Cardiac fibroblast (primary cell): Measurements from ENCODE around the gene KRTAP4-1.

Source experiments
- DNase-seq, 2 donors: peaks; one replicate each; pipeline versions ENCODE4 v3.0.0 to v3.0.0-alpha.2; 2010; ENCODE audit warnings: low read depth in 2 of 2
- H3K4me3 ChIP-seq, 2 donors: replicated peaks in 1 of 2; 1 replicate in 1 of 2; 2 replicates in 1 of 2; pipeline ENCODE4 v1.5.1; 2011; ENCODE audit warnings: low read depth in 2 of 2, low read length in 2 of 2, mild to moderate bottlenecking in 2 of 2, moderate library complexity in 1 of 2
- CTCF ChIP-seq: IDR thresholded peaks from one replicate; pipeline ENCODE4 v1.5.1; 2011; ENCODE audit warnings: low read depth, mild to moderate bottlenecking, low read length, inconsistent platforms

The KRTAP4-1 gene

GRCh38 chr17:41186872-41187271 lies 2.2 kb upstream of the KRTAP4-1 start:
- DNase-seq = no peak
- no peak overlapping the region for H3K4me3 ChIP-seq
- no peak for TF ChIP-seq CTCF

GRCh38 chr17:41185001-41185400 lies 290 bp upstream of the KRTAP4-1 start:
- no peak for DNase-seq
- H3K4me3 ChIP-seq = no peak overlapping the region
- no peak for TF ChIP-seq CTCF

- TF ChIP-seq CTCF = no peak
- DNase-seq = peak in 1 of 2 donors; percentile 13
- H3K4me3 ChIP-seq = no peak overlapping the region
These were observed 5.7 kb downstream of the KRTAP4-1 start for GRCh38 chr17:41178843-41179616.

- DNase-seq = peak in 1 of 2 donors; percentile 38
- no peak overlapping the region for H3K4me3 ChIP-seq
- no peak for TF ChIP-seq CTCF
These were observed 6.4 kb downstream of the KRTAP4-1 start for GRCh38 chr17:41178341-41178740.

GRCh38 chr17:41177727-41178271 lies 6.9 kb downstream of the KRTAP4-1 start, which contains the start of gene KRTAP4-2:
Gene KRTAP4-2, minus strand, starts transcription at chr17:41178221. Its CDS starts 57 bp downstream, at chr17:41178164.
- no peak for DNase-seq
- H3K4me3 ChIP-seq = no peak within 1 kb of the TSS
- no peak for TF ChIP-seq CTCF

- DNase-seq = no peak
- TF ChIP-seq CTCF = no peak
- no peak overlapping the region for H3K4me3 ChIP-seq
These were observed 7.8 kb downstream of the KRTAP4-1 start for GRCh38 chr17:41176744-41177387.
